HCT116 (cell line): ENCODE measurements around the gene OPCML. TPM values are rescaled to one million over a fixed set of nuclear protein-coding genes. Genes with fewer than 3 reads are reported as not detected.

Experiments used
- ATAC-seq: fragments of 200-7000 bp; cut with Tn5 transposase; 2 replicates; pipeline ENCODE4 v1.9.1; 2020; ENCODE audit warnings: mild to moderate bottlenecking, moderate library complexity
- BruUV-seq: library from RNA; stranded (reverse); fragments of 400-500 nt; replicated peaks from 2 replicates; lab custom pipeline; 2021; lab: Mats Ljungman, UMichigan
- CTCF ChIA-PET: fragments of 300-600 bp; sonication (Branson Sonifier 250); formaldehyde crosslinking; loops from one replicate; lab custom pipeline; 2021; ENCODE audit warnings: antibody characterized with exemption; lab: Charles Lee
- POLR2A ChIA-PET: fragments of 300-600, 350-600 bp; sonication (Branson Sonifier 250); formaldehyde crosslinking; loops from one replicate; lab custom pipeline; 2021; ENCODE audit warnings: antibody characterized with exemption; lab: Charles Lee
- RAD21 ChIA-PET, 2 experiments: fragments of 300-600 bp; sonication (Branson Sonifier 250); formaldehyde crosslinking; loops; one replicate each; lab custom pipeline; 2023; ENCODE audit warnings: low total read pairs in 2 of 2; ENCODE audit not compliant: uncharacterized antibody in 2 of 2, unreplicated experiment in 2 of 2, low non-redundant PET in 1 of 2; lab: Charles Lee
- DNase-seq: peaks from one replicate; pipeline ENCODE4 v3.0.0-alpha.2; 2010; ENCODE audit warnings: low read depth, low spot score
- H2AFZ ChIP-seq: fragments of 200-600 bp; shearing (Covaris generic), sonication (generic); 2 replicates; pipeline ENCODE4 v1.6.1; 2017; ENCODE audit warnings: low read depth, mixed run types, mixed read lengths, antibody characterized with exemption, low read length; ENCODE audit not compliant: poor library complexity, severe bottlenecking
- H3K27ac ChIP-seq: 2 replicates; pipeline ENCODE4 v1.5.1; 2012; ENCODE audit warnings: low read depth, low read length
- H3K27me3 ChIP-seq: fragments of 200-600 bp; sonication (generic); 2 replicates; pipeline ENCODE4 v1.6.1; 2016; ENCODE audit warnings: mixed run types, low read length, mixed read lengths; ENCODE audit not compliant: insufficient read depth
- H3K36me3 ChIP-seq, 2 experiments: fragments of 200-500 bp in 1 of 2; fragments of 200-600 bp in 1 of 2; sonication (Bioruptor generic) in 1 of 2; sonication (generic) in 1 of 2; 2 replicates each; pipeline versions ENCODE4 v1.5.1 to v1.6.1; 2014 to 2016; ENCODE audit warnings: low read length in 2 of 2, inconsistent platforms in 1 of 2, mixed read lengths in 1 of 2, mixed run types in 1 of 2; ENCODE audit not compliant: insufficient read depth in 2 of 2, control insufficient read depth in 1 of 2
- H3K4me1 ChIP-seq, 2 experiments: fragments of 200-600 bp in 1 of 2; sonication (generic) in 1 of 2; 2 replicates each; pipeline versions ENCODE4 v1.5.1 to v1.6.1; 2012 to 2017; ENCODE audit warnings: low read length in 2 of 2, inconsistent platforms in 1 of 2, mild to moderate bottlenecking in 1 of 2, mixed read lengths in 1 of 2, mixed run types in 1 of 2, moderate library complexity in 1 of 2; ENCODE audit not compliant: insufficient read depth in 2 of 2, control insufficient read depth in 1 of 2
- H3K4me2 ChIP-seq: fragments of 200-600 bp; sonication (generic); 2 replicates; pipeline ENCODE4 v1.6.1; 2017; ENCODE audit warnings: mixed run types, low read length, mixed read lengths
- H3K4me3 ChIP-seq, 2 experiments: fragments of 200-600 bp in 1 of 2; sonication (generic) in 1 of 2; replicated peaks in 1 of 2; 2 replicates each; pipeline ENCODE4 v1.5.1; 2011 to 2016; ENCODE audit warnings: low read length in 2 of 2, control low read depth in 1 of 2, low read depth in 1 of 2, mild to moderate bottlenecking in 1 of 2, mixed read lengths in 1 of 2, mixed run types in 1 of 2
- H3K79me2 ChIP-seq: fragments of 200-600 bp; sonication (generic); 2 replicates; pipeline ENCODE4 v1.6.1; 2017; ENCODE audit warnings: mild to moderate bottlenecking, mixed run types, low read length, moderate library complexity, mixed read lengths; ENCODE audit not compliant: insufficient read depth
- H3K9ac ChIP-seq: fragments of 200-600 bp; sonication (generic); 2 replicates; pipeline ENCODE4 v1.6.1; 2016; ENCODE audit warnings: low read length, mixed read lengths
- H3K9me2 ChIP-seq: fragments of 200-600 bp; sonication (generic), shearing (Covaris generic); 2 replicates; pipeline ENCODE4 v1.6.1; 2017; ENCODE audit warnings: mixed run types, mild to moderate bottlenecking, moderate library complexity; ENCODE audit not compliant: insufficient read depth
- H3K9me3 ChIP-seq, 2 experiments: fragments of 200-500 bp in 1 of 2; fragments of 200-600 bp in 1 of 2; sonication (Bioruptor generic) in 1 of 2; sonication (generic) in 1 of 2; 2 replicates each; pipeline ENCODE4 v1.6.1; 2014 to 2017; ENCODE audit warnings: low read length in 2 of 2, mixed read lengths in 2 of 2, inconsistent platforms in 1 of 2, low read depth in 1 of 2, mild to moderate bottlenecking in 1 of 2, mixed run types in 1 of 2, moderate library complexity in 1 of 2; ENCODE audit not compliant: control insufficient read depth in 1 of 2, insufficient read depth in 1 of 2
- H4K20me1 ChIP-seq: fragments of 200-600 bp; sonication (generic), shearing (Covaris generic); 2 replicates; pipeline ENCODE4 v1.6.1; 2017; ENCODE audit warnings: mixed run types, mild to moderate bottlenecking, moderate library complexity; ENCODE audit not compliant: insufficient read depth
- ATF3 ChIP-seq: IDR thresholded peaks from 2 replicates; pipeline ENCODE4 v1.6.1; 2012
- CBX3 ChIP-seq: IDR thresholded peaks from 2 replicates; pipeline ENCODE4 v1.6.1; 2012; ENCODE audit warnings: low read depth
- CEBPB ChIP-seq: IDR thresholded peaks from 2 replicates; pipeline ENCODE4 v1.6.1; 2012; ENCODE audit warnings: low read depth
- ELF1 ChIP-seq: IDR thresholded peaks from 2 replicates; pipeline ENCODE4 v1.6.1; 2012; ENCODE audit warnings: low read depth, borderline replicate concordance
- EZH2 ChIP-seq: fragments of 200-600 bp; sonication (generic); IDR thresholded peaks from 2 replicates; pipeline ENCODE4 v1.6.1; 2017; ENCODE audit warnings: antibody characterized with exemption, mixed run types
- EZH2phosphoT487 ChIP-seq: fragments of 200-600 bp; IDR thresholded peaks from 2 replicates; pipeline ENCODE4 v1.6.1; 2018; ENCODE audit warnings: antibody characterized with exemption, borderline replicate concordance
- JUND ChIP-seq: IDR thresholded peaks from 2 replicates; pipeline ENCODE4 v1.6.1; 2012
- MAX ChIP-seq: IDR thresholded peaks from 2 replicates; pipeline ENCODE4 v1.6.1; 2012
- POLR2AphosphoS5 ChIP-seq: IDR thresholded peaks from 2 replicates; pipeline ENCODE4 v1.6.1; 2011; ENCODE audit warnings: mild to moderate bottlenecking, low read depth, low read length, moderate library complexity
- SIN3A ChIP-seq: IDR thresholded peaks from 2 replicates; pipeline ENCODE4 v1.6.1; 2012; ENCODE audit warnings: low read depth
- SP1 ChIP-seq: IDR thresholded peaks from 2 replicates; pipeline ENCODE4 v1.6.1; 2012; ENCODE audit warnings: low read depth
- SRF ChIP-seq: IDR thresholded peaks from 2 replicates; pipeline ENCODE4 v1.6.1; 2012; ENCODE audit warnings: low read depth
- TCF7L2 ChIP-seq: IDR thresholded peaks from 2 replicates; pipeline ENCODE4 v1.7.0; 2011; ENCODE audit warnings: borderline replicate concordance, inconsistent platforms; ENCODE audit not compliant: insufficient read depth, insufficient read length; ENCODE audit errors: extremely low read depth
- YY1 ChIP-seq: IDR thresholded peaks from 2 replicates; pipeline ENCODE4 v1.6.1; 2011; ENCODE audit warnings: low read length, low read depth, moderate library complexity, mild to moderate bottlenecking; ENCODE audit not compliant: insufficient replicate concordance; ENCODE audit errors: extremely low read depth
- ZBTB33 ChIP-seq: IDR thresholded peaks from 2 replicates; pipeline ENCODE4 v1.6.1; 2011; ENCODE audit warnings: mild to moderate bottlenecking, low read length, moderate library complexity; ENCODE audit not compliant: insufficient replicate concordance; ENCODE audit errors: extremely low read depth
- ZFX ChIP-seq: fragments of 450-650 bp; IDR thresholded peaks from 2 replicates; pipeline ENCODE4 v1.6.1; 2017
- ZNF274 ChIP-seq: fragments of 200-500 bp; sonication (Bioruptor generic); IDR thresholded peaks from 2 replicates; pipeline ENCODE4 v1.6.1; 2014; ENCODE audit warnings: mild to moderate bottlenecking, low read depth, low read length, inconsistent platforms
- intact Hi-C: fragments of 100-400 bp; cut with micrococcal nuclease; formaldehyde crosslinking; loops from 2 replicates; pipeline ENCODE4 v1.10.0; 2022
- total RNA-seq: library from RNA; stranded (reverse); gene quantifications from one replicate; pipeline ENCODE4 v1.2.1, GENCODE V29; 2021; ENCODE audit not compliant: unreplicated experiment
- TF ChIP-seq, protein P1 (sequence below), 3 experiments: fragments of 200-600 bp in 1 of 3; sonication (generic) in 1 of 3; IDR thresholded peaks in 2 of 3; conservative IDR thresholded peaks in 1 of 3; 2 replicates each; pipeline ENCODE4 v1.5.1; 2012 to 2017; ENCODE audit warnings: low read depth in 2 of 3, low read length in 2 of 3, antibody characterized with exemption in 1 of 3, borderline replicate concordance in 1 of 3, control low read depth in 1 of 3, mild to moderate bottlenecking in 1 of 3, mixed read lengths in 1 of 3, mixed run types in 1 of 3, moderate library complexity in 1 of 3; ENCODE audit not compliant: insufficient read depth in 1 of 3
- TF ChIP-seq, protein P2 (sequence below): IDR thresholded peaks from 2 replicates; pipeline ENCODE4 v1.6.1; 2012; ENCODE audit warnings: low read depth

Gene OPCML
- total RNA-seq, 1 experiment from 2014 or later = not detected

GRCh38 chr11:133239575-133239974 is 292.7 kb downstream of the OPCML start:
- intact Hi-C loops = no loop called here
- no peak overlapping the region for H3K9ac ChIP-seq
- RAD21 ChIA-PET = no interaction called here
- H3K4me2 ChIP-seq = no peak overlapping the region
- BruUV-seq = no TSS peak
- DNase-seq = no peak
- H3K79me2 ChIP-seq = no peaks in the 10 kb centered on the region
- H3K4me1 ChIP-seq = no peaks in the 10 kb centered on the region
- H4K20me1 ChIP-seq = no peaks in the 10 kb centered on the region
- H3K27me3 ChIP-seq = no peaks in the 10 kb centered on the region
- TF ChIP-seq, protein P1, sequence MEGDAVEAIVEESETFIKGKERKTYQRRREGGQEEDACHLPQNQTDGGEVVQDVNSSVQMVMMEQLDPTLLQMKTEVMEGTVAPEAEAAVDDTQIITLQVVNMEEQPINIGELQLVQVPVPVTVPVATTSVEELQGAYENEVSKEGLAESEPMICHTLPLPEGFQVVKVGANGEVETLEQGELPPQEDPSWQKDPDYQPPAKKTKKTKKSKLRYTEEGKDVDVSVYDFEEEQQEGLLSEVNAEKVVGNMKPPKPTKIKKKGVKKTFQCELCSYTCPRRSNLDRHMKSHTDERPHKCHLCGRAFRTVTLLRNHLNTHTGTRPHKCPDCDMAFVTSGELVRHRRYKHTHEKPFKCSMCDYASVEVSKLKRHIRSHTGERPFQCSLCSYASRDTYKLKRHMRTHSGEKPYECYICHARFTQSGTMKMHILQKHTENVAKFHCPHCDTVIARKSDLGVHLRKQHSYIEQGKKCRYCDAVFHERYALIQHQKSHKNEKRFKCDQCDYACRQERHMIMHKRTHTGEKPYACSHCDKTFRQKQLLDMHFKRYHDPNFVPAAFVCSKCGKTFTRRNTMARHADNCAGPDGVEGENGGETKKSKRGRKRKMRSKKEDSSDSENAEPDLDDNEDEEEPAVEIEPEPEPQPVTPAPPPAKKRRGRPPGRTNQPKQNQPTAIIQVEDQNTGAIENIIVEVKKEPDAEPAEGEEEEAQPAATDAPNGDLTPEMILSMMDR (IDR thresholded peaks at IDR 0.05 in 2 of 3, conservative IDR thresholded peaks at IDR 0.05 in 1 of 3; ENCODE audit: borderline replicate concordance in 1 of 3, insufficient read depth in 1 of 3, low read depth in 2 of 3, low read length in 2 of 3) = no peak
- no peak for TF ChIP-seq SP1
- no peak for TF ChIP-seq ELF1
- no peak for TF ChIP-seq YY1
- TF ChIP-seq ZNF274 = no peak
- no peak for TF ChIP-seq MAX
- TF ChIP-seq CBX3 = no peak
- TF ChIP-seq EZH2phosphoT487 = no peak
- TF ChIP-seq ATF3 = no peak
- TF ChIP-seq ZFX = no peak
- TF ChIP-seq EZH2 = no peak
- no peak for TF ChIP-seq POLR2AphosphoS5
- no peak for TF ChIP-seq JUND
- no peak for TF ChIP-seq CEBPB
- no peak for TF ChIP-seq SRF
- no peak for TF ChIP-seq ZBTB33
- TF ChIP-seq SIN3A = no peak
- TF ChIP-seq TCF7L2 = no peak
- TF ChIP-seq, protein P2, sequence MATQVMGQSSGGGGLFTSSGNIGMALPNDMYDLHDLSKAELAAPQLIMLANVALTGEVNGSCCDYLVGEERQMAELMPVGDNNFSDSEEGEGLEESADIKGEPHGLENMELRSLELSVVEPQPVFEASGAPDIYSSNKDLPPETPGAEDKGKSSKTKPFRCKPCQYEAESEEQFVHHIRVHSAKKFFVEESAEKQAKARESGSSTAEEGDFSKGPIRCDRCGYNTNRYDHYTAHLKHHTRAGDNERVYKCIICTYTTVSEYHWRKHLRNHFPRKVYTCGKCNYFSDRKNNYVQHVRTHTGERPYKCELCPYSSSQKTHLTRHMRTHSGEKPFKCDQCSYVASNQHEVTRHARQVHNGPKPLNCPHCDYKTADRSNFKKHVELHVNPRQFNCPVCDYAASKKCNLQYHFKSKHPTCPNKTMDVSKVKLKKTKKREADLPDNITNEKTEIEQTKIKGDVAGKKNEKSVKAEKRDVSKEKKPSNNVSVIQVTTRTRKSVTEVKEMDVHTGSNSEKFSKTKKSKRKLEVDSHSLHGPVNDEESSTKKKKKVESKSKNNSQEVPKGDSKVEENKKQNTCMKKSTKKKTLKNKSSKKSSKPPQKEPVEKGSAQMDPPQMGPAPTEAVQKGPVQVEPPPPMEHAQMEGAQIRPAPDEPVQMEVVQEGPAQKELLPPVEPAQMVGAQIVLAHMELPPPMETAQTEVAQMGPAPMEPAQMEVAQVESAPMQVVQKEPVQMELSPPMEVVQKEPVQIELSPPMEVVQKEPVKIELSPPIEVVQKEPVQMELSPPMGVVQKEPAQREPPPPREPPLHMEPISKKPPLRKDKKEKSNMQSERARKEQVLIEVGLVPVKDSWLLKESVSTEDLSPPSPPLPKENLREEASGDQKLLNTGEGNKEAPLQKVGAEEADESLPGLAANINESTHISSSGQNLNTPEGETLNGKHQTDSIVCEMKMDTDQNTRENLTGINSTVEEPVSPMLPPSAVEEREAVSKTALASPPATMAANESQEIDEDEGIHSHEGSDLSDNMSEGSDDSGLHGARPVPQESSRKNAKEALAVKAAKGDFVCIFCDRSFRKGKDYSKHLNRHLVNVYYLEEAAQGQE = no peak
- TF ChIP-seq, all 23 proteins: peak for 0
- no peak overlapping the region for H3K27ac ChIP-seq
- ChIA-PET CTCF (no interaction called here), POLR2A (no interaction called here)
- no peak overlapping the region for H2AFZ ChIP-seq
- H3K4me3 ChIP-seq = no peak overlapping the region
- no peak for ATAC-seq
- peaks cover 3 to 28% of the 10 kb centered on the region in 2 experiments; a peak in 2 of 4 replicates for H3K9me3 ChIP-seq
- H3K9me2 ChIP-seq = no peaks in the 10 kb centered on the region
- H3K36me3 ChIP-seq = no peaks in the 10 kb centered on the region
